GM20431 (cell line): ENCODE results near the gene SLC12A3.

Experiments
- in situ Hi-C: fragments of 300-500 bp; cut with MseI, MboI; formaldehyde crosslinking; loops from one replicate; pipeline ENCODE4 v1.15.0; 2020; ENCODE audit warnings: low sequenced_read_pairs; ENCODE audit not compliant: unreplicated experiment

The SLC12A3 gene

GRCh38 chr16:56864960-56865359 is at the start of gene SLC12A3:
Gene SLC12A3 (plus strand): TSS chr16:56865207. CDS start chr16:56865236, 29 bp downstream.
- in situ Hi-C loops: loop anchor here (10.0 kb wide), 1 partner anchor 90 kb away; no protein-coding TSS in a partner anchor

- in situ Hi-C loops: no loop called here
Observed at GRCh38 chr16:56815721-56816120, 49.3 kb upstream of the SLC12A3 start.

- in situ Hi-C loops: no loop called here
Observed at GRCh38 chr16:56817056-56817455, 48.0 kb upstream of the SLC12A3 start.

GRCh38 chr16:56817938-56818337 is 47.1 kb upstream of the SLC12A3 start:
- in situ Hi-C loops: no loop called here

- in situ Hi-C loops: no loop called here
Observed at GRCh38 chr16:56823081-56823733, 41.8 kb upstream of the SLC12A3 start.

- in situ Hi-C loops: no loop called here
Observed at GRCh38 chr16:56824331-56824730, 40.7 kb upstream of the SLC12A3 start.

GRCh38 chr16:56824804-56825203 is 40.2 kb upstream of the SLC12A3 start:
- in situ Hi-C loops: no loop called here

GRCh38 chr16:56825826-56826225 is 39.2 kb upstream of the SLC12A3 start:
- in situ Hi-C loops: no loop called here

GRCh38 chr16:56828647-56829046 is 36.4 kb upstream of the SLC12A3 start:
- in situ Hi-C loops: no loop called here

- in situ Hi-C loops: no loop called here
Observed at GRCh38 chr16:56830669-56831068, 34.3 kb upstream of the SLC12A3 start.

GRCh38 chr16:56832768-56833167 is 32.2 kb upstream of the SLC12A3 start:
- in situ Hi-C loops: no loop called here

- in situ Hi-C loops: no loop called here
Observed at GRCh38 chr16:56833243-56833970, 31.6 kb upstream of the SLC12A3 start.

GRCh38 chr16:56835320-56835719 is 29.7 kb upstream of the SLC12A3 start:
- in situ Hi-C loops: no loop called here

- in situ Hi-C loops: no loop called here
Observed at GRCh38 chr16:56836410-56837230, 28.4 kb upstream of the SLC12A3 start.

GRCh38 chr16:56838622-56839337 is 26.2 kb upstream of the SLC12A3 start:
- in situ Hi-C loops: no loop called here

GRCh38 chr16:56841233-56841632 is 23.8 kb upstream of the SLC12A3 start:
- in situ Hi-C loops: no loop called here

- in situ Hi-C loops: no loop called here
Observed at GRCh38 chr16:56841659-56842058, 23.3 kb upstream of the SLC12A3 start.

- in situ Hi-C loops: no loop called here
Observed at GRCh38 chr16:56842133-56842532, 22.9 kb upstream of the SLC12A3 start.

- in situ Hi-C loops: no loop called here
Observed at GRCh38 chr16:56844056-56844455, 21.0 kb upstream of the SLC12A3 start.
